Urinary bladder (tissue), 4 donors: ENCODE measurements around the gene PPP3CA. TPM values are rescaled to one million over a fixed set of nuclear protein-coding genes. Genes with fewer than 3 reads are reported as not detected.

Experiments
- DNase-seq: peaks from one replicate; pipeline ENCODE4 v3.0.0-alpha.2; 2015; ENCODE audit errors: extremely low spot score
- H3K27ac ChIP-seq: one replicate; pipeline ENCODE4 v1.5.1; 2013; ENCODE audit warnings: low read depth, mild to moderate bottlenecking, moderate library complexity
- H3K36me3 ChIP-seq: one replicate; pipeline ENCODE4 v1.6.1; 2013; ENCODE audit warnings: mild to moderate bottlenecking, moderate library complexity; ENCODE audit not compliant: insufficient read depth
- H3K4me1 ChIP-seq: one replicate; pipeline ENCODE4 v1.6.1; 2013; ENCODE audit warnings: mild to moderate bottlenecking, moderate library complexity; ENCODE audit not compliant: insufficient read depth
- H3K4me3 ChIP-seq: one replicate; pipeline ENCODE4 v1.5.1; 2013; ENCODE audit warnings: low read depth, low read length
- WGBS: extraction: QIAGEN DNeasy Blood & Tissue Kit; methylation state at CpG from one replicate; pipeline ENCODE4 v1.1.7; 2013; 5-methylcytosine and 5-hydroxymethylcytosine counted together
- polyA plus RNA-seq: library from polyadenylated mRNA; stranded (reverse); fragments of 200-250 nt; gene quantifications from one replicate; pipeline ENCODE4 v1.2.3, GENCODE V29; 2013
- total RNA-seq: library from RNA; depleted of rRNA; stranded (reverse); fragments of >200 nt; gene quantifications from one replicate; pipeline ENCODE4 v1.2.3, GENCODE V29; 2014
- donor health status: healthy with polysubstance abuse.
- donor health status: healthy.

PPP3CA gene
- total and polyA plus RNA-seq, 2 donors = 21.2 to 79.8 TPM

DNA sequence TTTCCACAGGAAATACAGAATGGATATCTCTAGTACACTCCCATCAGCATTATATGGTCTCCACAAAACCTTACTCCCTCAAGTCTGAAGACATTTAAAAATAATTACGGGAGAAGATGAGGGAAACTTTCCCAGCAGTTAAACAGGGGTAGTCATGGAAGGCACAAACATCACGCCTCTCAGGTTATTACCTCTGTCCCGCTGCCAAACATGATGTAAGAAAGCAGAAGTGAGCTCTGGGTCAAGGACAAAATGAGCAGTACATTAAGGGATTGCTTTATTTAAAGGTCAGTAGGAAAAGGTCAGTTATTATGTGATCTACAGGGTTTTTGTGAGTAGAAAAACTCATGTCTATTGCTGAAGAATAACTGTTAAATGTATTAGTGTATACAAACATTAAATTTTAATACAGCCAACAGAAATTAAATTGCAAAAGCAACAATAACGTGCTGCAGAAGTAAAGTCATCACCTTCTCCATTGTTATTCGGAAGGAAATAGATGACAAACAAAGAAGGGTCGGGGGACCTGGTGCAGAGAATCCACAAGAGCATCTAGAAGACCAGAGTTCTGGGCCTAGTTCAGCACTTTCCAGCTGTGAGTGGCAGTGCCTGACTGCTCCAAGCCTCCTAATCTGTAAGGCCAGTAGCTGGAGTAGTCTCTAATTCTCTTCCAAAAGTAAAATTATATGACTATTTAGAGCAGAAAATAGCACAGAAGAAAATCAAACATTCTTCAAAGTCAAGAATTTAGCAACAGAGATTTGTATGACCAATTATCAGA, 171.2 kb downstream of the PPP3CA start:
- no peak for DNase-seq
- H3K4me3 ChIP-seq = no peak overlapping the region
- no peaks in the 10 kb centered on the region for H3K36me3 ChIP-seq
- no peak overlapping the region for H3K27ac ChIP-seq
- peaks cover 2% of the 10 kb centered on the region for H3K4me1 ChIP-seq
- 67% methylated on average over 6 of the region's 6 CpGs for WGBS

DNA sequence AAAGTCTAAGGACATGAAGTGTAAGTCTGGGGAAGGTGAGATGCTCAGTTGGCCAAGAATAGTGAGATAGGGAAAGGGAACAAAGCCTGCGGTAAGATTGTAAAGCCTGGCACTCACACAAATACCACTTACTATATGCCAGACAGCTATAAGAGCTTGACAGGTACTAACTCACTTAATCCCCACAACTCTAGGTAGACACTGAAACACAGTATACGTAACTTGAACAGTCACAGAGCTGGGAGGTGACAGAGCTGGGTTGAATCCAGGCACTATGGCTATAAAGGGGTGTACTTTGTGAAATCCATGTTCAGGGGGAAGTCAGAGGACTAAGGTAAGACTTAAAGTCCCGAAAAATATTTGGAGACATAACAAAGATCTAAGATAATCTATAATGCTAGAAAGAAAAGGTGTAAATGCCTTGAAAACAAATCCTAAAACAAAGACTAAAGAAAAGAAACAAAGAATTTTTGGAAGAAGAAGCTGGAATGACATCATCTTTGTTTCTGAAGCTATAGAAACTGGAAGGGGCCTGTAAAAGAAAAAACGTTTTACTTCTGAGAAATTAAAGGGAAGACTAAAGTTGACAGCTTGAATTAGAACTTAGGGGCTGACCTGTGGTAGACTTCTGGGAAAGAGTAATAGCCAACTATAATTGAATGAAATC, 172.5 kb downstream of the PPP3CA start:
- Histone ChIP-seq H3K4me1 (peaks cover 2% of the 10 kb centered on the region), H3K4me3 (no peak overlapping the region), H3K27ac (no peak overlapping the region), H3K36me3 (no peaks in the 10 kb centered on the region)
- 67% methylated on average over 4 of the region's 4 CpGs for WGBS
- no peak for DNase-seq

DNA sequence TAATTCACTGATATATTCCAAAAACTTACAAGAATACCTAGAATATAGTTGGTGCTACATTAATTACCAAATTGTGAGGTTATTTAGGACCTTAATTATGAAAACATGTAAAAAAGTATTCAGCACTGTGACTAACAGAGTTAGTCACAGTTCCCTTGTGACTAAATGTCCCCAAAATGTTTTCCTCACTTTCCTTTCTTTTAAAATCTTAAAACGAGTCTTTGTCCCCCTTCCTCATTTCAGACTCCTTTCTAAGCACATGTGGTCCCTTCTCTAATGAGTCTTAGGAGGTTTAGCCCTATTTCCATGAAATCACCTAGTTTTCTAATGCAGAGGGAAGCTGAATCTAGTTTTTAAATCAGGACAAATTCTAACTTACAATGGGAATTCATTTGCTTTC, 175.0 kb downstream of the PPP3CA start:
- Histone ChIP-seq H3K36me3 (no peaks in the 10 kb centered on the region), H3K4me1 (peaks cover 2% of the 10 kb centered on the region), H3K27ac (no peak overlapping the region), H3K4me3 (no peak overlapping the region)
- WGBS = 58% methylated on average over 1 of the region's 1 CpG
- DNase-seq = no peak

DNA sequence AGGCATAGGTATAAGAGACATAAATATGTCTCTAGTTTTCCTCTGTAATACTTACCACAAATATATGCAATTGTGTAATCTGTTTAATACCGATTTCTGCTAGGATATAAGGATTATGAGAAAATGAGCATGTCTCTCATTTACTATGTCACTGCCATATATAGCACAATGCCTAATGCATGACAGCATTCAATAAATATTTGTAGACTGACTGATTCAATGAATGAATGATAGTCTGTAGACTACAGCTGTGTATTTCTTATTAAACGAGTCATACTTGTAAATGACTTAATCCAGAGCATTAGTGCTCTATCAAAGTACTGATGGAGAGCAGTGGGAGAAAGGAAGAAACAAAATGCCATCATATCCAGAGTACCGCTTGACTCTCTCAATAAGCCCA, 175.6 kb downstream of the PPP3CA start:
- DNase-seq = no peak
- Histone ChIP-seq H3K4me3 (no peak overlapping the region), H3K27ac (no peak overlapping the region), H3K36me3 (no peaks in the 10 kb centered on the region), H3K4me1 (peaks cover 2% of the 10 kb centered on the region)
- 84% methylated on average over 3 of the region's 3 CpGs for WGBS

DNA sequence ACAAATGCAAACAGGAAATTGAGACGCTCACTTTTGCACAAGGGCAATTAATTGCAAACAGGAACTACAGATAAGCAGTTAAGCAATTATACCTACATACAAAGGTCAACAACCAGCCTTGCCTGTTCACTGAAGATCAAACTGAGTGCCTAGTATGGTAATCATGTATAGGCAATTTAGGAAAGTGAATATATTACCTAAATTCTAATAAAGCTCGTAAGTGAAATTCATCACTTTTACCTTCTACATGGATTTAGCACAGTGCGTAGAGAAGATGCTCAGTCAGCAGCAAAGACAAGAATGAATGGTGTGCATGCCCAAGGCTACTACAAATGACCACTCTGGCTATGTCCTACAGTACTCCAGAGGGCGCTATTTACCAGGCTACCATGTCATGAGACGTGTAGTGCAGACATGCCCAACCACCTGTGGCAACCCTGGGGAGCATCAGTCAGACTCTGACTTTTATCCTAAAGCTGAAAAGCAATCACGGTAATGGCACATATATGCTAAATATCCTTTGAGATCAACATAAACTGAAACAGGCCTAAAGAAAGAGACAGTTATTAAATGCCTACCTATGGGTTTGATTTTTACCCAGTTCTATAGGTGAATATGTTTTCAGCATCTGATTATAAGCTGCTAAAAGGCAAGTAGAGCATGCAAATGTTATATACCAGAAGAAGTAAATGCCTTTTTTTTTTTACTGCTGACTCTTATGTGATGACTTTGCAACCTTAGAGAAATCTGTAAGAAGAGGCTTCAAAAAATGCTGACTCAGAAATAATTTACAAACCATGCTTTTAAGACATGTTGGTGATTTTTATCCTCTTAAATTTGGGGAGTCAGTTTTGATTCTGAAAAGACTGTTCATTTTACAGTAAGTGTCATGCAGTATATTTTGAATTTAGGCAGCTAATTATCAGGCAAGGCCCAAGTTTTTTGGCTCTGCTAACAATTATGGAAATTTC, 178.0 kb downstream of the PPP3CA start:
- WGBS = 72% methylated on average over 6 of the region's 6 CpGs

DNA sequence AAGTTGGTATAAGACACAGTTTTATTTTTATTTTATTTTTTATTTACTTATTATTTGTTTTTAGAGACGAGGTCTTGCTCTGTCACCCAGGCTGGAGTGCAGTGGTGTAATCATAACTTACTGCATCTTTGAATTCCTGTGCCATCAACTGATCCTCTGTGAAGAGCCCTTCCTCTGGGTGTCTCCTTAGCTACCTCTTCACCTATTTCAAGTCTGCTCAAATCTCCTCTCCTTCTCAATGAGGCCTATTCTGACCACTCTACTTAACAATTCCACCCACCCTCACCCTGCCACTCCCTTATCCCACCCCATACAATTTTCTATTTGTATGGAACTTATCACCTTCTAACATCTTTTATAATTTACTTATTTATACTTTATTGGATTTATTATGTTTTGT, 183.4 kb downstream of the PPP3CA start:
- Histone ChIP-seq H3K36me3 (no peaks in the 10 kb centered on the region), H3K4me1 (no peaks in the 10 kb centered on the region), H3K27ac (no peak overlapping the region), H3K4me3 (no peak overlapping the region)
- DNase-seq = no peak
- WGBS = 89% methylated on average over 1 of the region's 1 CpG

More for the DNA sequence above, 178.0 kb downstream of the PPP3CA start:
- H3K4me3 ChIP-seq = no peak overlapping the region
- H3K4me1 ChIP-seq = no peaks in the 10 kb centered on the region
- no peak overlapping the region for H3K27ac ChIP-seq
- H3K36me3 ChIP-seq = no peaks in the 10 kb centered on the region
- DNase-seq = no peak

DNA sequence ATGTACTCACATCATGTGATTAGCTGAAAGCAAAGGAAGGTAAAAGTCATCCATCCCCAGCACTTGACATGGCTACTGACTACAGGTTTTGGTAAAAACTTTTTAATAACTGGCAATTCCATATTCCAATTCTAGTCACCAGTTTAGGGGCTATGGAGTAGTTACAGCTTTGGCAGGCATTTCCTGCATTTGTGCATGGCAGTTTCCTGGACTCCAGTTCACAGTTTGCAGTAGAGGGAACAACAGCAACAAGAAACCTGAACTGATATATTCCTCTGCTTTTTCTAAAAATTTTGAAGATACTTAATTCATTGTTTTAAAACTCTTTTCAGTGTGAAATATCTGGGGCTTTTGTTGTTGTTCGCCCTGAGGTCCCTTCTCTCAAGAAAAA, 184.3 kb downstream of the PPP3CA start:
- H3K4me1 ChIP-seq = no peaks in the 10 kb centered on the region

DNA sequence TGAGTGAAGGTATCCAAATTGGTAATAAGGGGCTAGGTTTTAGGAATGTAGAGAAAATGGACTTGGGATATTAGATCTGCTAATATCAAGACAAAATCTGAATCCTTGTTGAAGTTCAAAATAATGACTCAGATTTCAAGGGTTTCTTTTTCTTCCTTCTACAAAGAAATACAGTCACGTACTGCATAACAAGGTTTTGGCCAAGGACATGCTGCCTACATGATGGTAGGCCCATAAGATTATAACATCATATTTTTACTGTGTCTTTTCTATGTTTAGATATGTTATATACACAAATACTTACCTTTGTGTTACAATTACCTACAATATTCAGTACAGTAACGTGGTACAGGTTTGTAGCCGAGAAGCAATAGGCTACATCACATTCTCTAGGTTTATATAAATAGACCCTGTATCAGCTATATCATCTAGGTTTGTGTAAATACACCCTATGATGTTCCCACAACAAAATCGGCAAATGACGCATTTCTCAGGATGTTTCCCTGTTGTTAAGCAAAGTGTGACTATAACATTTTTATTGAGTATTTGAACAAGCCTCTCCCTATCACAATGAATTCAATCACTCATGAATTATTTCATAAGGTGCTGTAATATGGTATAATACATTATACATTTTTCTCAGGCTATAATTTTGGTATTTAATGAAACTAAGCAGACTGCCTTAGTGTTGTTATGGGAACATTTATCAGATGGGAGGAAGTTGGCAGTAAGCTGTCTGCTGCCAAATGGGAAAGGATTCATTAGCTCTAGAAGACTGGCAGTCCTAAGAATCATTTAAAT, 186.3 kb downstream of the PPP3CA start:
- no peaks in the 10 kb centered on the region for H3K36me3 ChIP-seq
- no peak overlapping the region for H3K4me3 ChIP-seq
- DNase-seq = no peak
- WGBS = 84% methylated on average over 5 of the region's 5 CpGs
- no peak overlapping the region for H3K27ac ChIP-seq
- H3K4me1 ChIP-seq = no peaks in the 10 kb centered on the region

More for the DNA sequence above, 184.3 kb downstream of the PPP3CA start:
- Histone ChIP-seq H3K36me3 (no peaks in the 10 kb centered on the region), H3K27ac (no peak overlapping the region), H3K4me3 (no peak overlapping the region)
- no peak for DNase-seq
- WGBS = 96% methylated on average over 1 of the region's 1 CpG

DNA sequence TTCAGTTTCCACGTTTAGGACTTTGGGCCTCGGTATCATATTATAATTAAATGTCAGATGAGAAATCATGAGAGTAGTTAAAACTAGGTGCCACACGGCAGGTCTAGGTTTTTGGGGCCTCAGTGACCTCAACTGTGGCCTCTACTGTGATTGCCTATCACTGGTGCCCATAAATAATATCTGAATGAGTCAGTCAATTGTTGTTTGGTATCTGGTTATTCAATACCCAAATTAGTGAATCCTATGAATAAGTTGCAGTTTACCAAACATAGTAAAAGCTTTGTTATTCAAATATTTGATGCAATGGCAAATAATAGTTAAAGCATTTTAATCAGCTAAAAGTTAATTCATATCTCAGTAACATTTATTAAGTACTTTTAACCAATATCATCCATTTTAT, 188.8 kb downstream of the PPP3CA start:
- 71% methylated on average over 3 of the region's 3 CpGs for WGBS
- Histone ChIP-seq H3K4me3 (no peak overlapping the region), H3K36me3 (no peaks in the 10 kb centered on the region), H3K27ac (no peak overlapping the region), H3K4me1 (no peaks in the 10 kb centered on the region)
- DNase-seq = no peak

DNA sequence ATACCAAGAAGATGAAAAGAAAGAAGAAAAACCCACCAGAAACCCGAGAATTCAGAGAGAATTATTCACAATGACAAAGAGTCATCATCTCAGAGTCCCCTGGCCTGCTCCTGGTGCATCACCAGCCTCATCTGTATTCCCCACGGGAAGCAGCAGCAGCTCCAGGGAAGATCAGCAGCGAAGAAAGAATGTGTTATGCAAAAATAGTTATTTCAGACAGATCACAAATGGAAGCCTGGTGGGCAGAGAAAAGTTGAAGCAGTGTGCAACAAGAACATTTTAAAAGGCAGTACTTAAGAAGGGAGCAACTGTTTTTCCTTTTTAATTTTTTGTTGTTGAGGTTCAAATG, 189.2 kb downstream of the PPP3CA start:
- H3K4me3 ChIP-seq = no peak overlapping the region
- H3K27ac ChIP-seq = no peak overlapping the region
- no peaks in the 10 kb centered on the region for H3K36me3 ChIP-seq
- no peak for DNase-seq
- 71% methylated on average over 3 of the region's 3 CpGs for WGBS
- H3K4me1 ChIP-seq = no peaks in the 10 kb centered on the region

DNA sequence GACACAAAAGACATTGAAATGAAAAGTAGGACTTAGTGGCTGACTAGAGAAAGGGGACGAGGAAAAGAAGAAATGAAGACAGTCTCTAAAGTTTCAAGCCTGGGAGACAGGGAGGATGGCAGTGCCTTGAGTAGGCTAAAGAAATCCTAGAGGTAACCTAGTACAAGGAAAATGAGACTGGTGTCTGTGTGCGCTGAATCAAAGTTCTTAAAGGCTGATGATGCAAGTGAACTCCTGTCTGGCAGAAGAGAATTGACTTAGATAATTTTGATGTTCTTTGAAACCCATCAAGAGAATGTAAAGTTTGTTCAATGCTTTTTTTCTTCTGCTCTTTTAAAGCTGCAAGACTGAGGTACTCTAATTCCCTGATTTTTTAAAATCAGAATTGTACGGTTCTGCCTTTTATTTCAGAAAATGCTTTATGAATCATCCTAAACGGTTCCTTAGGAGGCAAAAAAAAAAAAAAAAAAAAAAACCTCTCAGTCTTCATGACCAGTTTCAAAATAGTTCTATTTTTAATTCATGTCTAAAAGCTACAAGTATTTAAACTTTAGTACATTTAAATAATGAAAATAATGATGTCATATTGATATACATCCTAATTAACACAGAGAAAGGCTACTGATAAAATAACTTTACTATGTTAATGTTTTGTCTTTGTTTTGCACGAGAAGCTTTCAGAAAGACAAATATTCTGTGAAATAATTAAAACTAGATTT, 189.8 kb downstream of the PPP3CA start:
- no peak overlapping the region for H3K4me3 ChIP-seq
- no peaks in the 10 kb centered on the region for H3K4me1 ChIP-seq
- no peaks in the 10 kb centered on the region for H3K36me3 ChIP-seq
- WGBS = 79% methylated on average over 5 of the region's 5 CpGs
- H3K27ac ChIP-seq = no peak overlapping the region
- no peak for DNase-seq

DNA sequence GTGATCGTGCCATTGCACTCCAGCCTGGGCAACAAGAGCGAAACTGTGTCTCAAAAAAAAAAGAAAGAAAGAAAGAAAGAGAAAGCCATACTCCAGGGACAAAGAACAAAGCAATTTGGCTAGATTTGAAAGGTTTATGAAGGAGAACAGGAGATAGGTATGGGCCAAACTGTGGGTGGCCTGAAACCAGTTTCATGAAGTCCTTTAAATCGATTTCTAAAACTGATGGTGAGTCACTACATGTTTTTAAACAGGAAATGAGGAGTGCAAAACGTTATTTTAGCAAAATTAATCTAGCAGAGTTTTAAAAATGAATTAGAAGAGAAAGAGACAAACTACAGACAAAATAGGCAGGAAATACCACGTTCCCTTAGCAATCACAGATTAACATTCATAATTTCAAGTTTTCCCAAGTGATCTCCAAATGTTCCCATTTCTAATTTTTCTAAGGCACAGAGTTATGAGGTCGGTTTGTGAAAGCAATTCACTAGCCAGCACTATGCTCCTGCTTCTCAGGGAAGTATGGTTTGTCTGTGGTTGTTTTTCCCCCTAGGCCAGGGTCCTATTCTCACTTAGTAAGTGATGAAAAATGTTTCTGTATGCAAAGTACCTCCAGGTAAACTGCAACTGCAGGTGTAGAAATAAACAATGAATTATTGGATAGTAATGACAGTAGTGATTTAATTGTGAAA, 190.6 kb downstream of the PPP3CA start:
- no peak overlapping the region for H3K27ac ChIP-seq
- DNase-seq = no peak
- no peak overlapping the region for H3K4me3 ChIP-seq
- no peaks in the 10 kb centered on the region for H3K36me3 ChIP-seq
- H3K4me1 ChIP-seq = no peaks in the 10 kb centered on the region
- WGBS = 67% methylated on average over 6 of the region's 6 CpGs
